Osteocyte (in vitro differentiated cells): ENCODE measurements around the gene DOCK2. TPM values are rescaled to one million over a fixed set of nuclear protein-coding genes. Genes with fewer than 3 reads are reported as not detected.
"Not testable (repeated sequence)": the region's sequence is repeated elsewhere in the genome, so short reads cannot be mapped to it uniquely, and the experiment has no call there.

Experiments used
- DNase-seq: peaks from one replicate; pipeline ENCODE4 v3.0.0; 2021; ENCODE audit warnings: mixed read lengths; ENCODE audit not compliant: unreplicated experiment; ENCODE audit errors: extremely low spot score
- H3K27ac Mint-ChIP-seq: one replicate; pipeline ENCODE4 v1.8.0; 2021; ENCODE audit warnings: mild to moderate bottlenecking, mixed read lengths; ENCODE audit not compliant: unreplicated experiment
- H3K27me3 Mint-ChIP-seq: one replicate; pipeline ENCODE4 v1.8.0; 2021; ENCODE audit warnings: mixed read lengths; ENCODE audit not compliant: unreplicated experiment
- H3K36me3 Mint-ChIP-seq: one replicate; pipeline ENCODE4 v1.8.0; 2021; ENCODE audit warnings: mixed read lengths; ENCODE audit not compliant: unreplicated experiment
- H3K4me1 Mint-ChIP-seq: one replicate; pipeline ENCODE4 v1.8.0; 2021; ENCODE audit warnings: mixed read lengths; ENCODE audit not compliant: unreplicated experiment
- H3K4me3 Mint-ChIP-seq: one replicate; pipeline ENCODE4 v1.8.0; 2021; ENCODE audit warnings: mild to moderate bottlenecking, moderate library complexity, mixed read lengths; ENCODE audit not compliant: unreplicated experiment
- H3K9me3 Mint-ChIP-seq: one replicate; pipeline ENCODE4 v1.8.0; 2021; ENCODE audit warnings: mixed read lengths; ENCODE audit not compliant: unreplicated experiment
- CTCF ChIP-seq: fragments of 200-600 bp; sonication (generic); IDR thresholded peaks from 2 replicates; pipeline ENCODE4 v1.5.0; 2021; ENCODE audit warnings: antibody characterized with exemption, mild to moderate bottlenecking, moderate library complexity
- total RNA-seq: library from RNA; stranded (reverse); gene quantifications from 2 replicates; pipeline ENCODE4 v1.2.1, GENCODE V29; 2021

The DOCK2 gene
- total RNA-seq, 1 donor from 2014 or later: 11.6 TPM

GRCh38 chr5:169765176-169765996 is 128.3 kb downstream of the DOCK2 start:
- no peak for DNase-seq
- peaks cover 32% of the 10 kb centered on the region for H3K4me1 Mint-ChIP-seq
- H3K4me3 Mint-ChIP-seq: no peak overlapping the region
- H3K27me3 Mint-ChIP-seq: no peaks in the 10 kb centered on the region
- no peak overlapping the region for H3K27ac Mint-ChIP-seq
- no peak for TF ChIP-seq CTCF
- H3K36me3 Mint-ChIP-seq: peaks cover 2% of the 10 kb centered on the region
- no peaks in the 10 kb centered on the region for H3K9me3 Mint-ChIP-seq

- H3K27ac Mint-ChIP-seq, H3K27me3 Mint-ChIP-seq: not testable (repeated sequence)
Observed at GRCh38 chr5:169766943-169767342, 129.9 kb downstream of the DOCK2 start.

GRCh38 chr5:169767938-169768337 is 130.9 kb downstream of the DOCK2 start:
- Mint-ChIP-seq H3K4me1 (peaks cover 42% of the 10 kb centered on the region), H3K27ac (no peak overlapping the region), H3K4me3 (no peak overlapping the region), H3K27me3 (no peaks in the 10 kb centered on the region), H3K36me3 (no peaks in the 10 kb centered on the region), H3K9me3 (no peaks in the 10 kb centered on the region)
- TF ChIP-seq CTCF: no peak
- DNase-seq: no peak

More at GRCh38 chr5:169766943-169767342, 129.9 kb downstream of the DOCK2 start:
- not testable (repeated sequence) for H3K4me3 Mint-ChIP-seq, DNase-seq, H3K9me3 Mint-ChIP-seq, H3K36me3 Mint-ChIP-seq
- H3K4me1 Mint-ChIP-seq: peaks cover 44% of the 10 kb centered on the region

- Mint-ChIP-seq H3K4me3 (no peak overlapping the region), H3K36me3 (no peaks in the 10 kb centered on the region), H3K27me3 (no peaks in the 10 kb centered on the region), H3K4me1 (peaks cover 37% of the 10 kb centered on the region), H3K9me3 (no peaks in the 10 kb centered on the region), H3K27ac (no peak overlapping the region)
- no peak for TF ChIP-seq CTCF
- DNase-seq: no peak
Observed at GRCh38 chr5:169768416-169768815, 131.3 kb downstream of the DOCK2 start.

GRCh38 chr5:169770109-169770508 is 133.0 kb downstream of the DOCK2 start:
- Mint-ChIP-seq H3K27ac (no peak overlapping the region), H3K4me1 (peaks cover 24% of the 10 kb centered on the region), H3K27me3 (no peaks in the 10 kb centered on the region)

More at GRCh38 chr5:169770109-169770508, 133.0 kb downstream of the DOCK2 start:
- no peaks in the 10 kb centered on the region for H3K9me3 Mint-ChIP-seq
- no peak for TF ChIP-seq CTCF
- no peaks in the 10 kb centered on the region for H3K36me3 Mint-ChIP-seq
- DNase-seq: no peak
- H3K4me3 Mint-ChIP-seq: no peak overlapping the region
